Loucy (cell line): ENCODE results near the gene PTPRZ1.

Source experiments
- H2AFZ ChIP-seq: fragments of 200-600 bp; sonication (generic); 2 replicates; pipeline ENCODE4 v1.6.0; 2016; ENCODE audit warnings: antibody characterized with exemption, mild to moderate bottlenecking, low read length, moderate library complexity
- H3F3A ChIP-seq: fragments of 200-600 bp; 2 replicates; pipeline ENCODE4 v1.6.0; 2016; ENCODE audit warnings: antibody characterized with exemption, low read depth, mild to moderate bottlenecking
- H3K27me3 ChIP-seq: fragments of 200-600 bp; sonication (generic); 2 replicates; pipeline ENCODE4 v1.6.1; 2014; ENCODE audit warnings: low read length, mild to moderate bottlenecking; ENCODE audit not compliant: insufficient read depth, poor library complexity, severe bottlenecking
- H3K36me3 ChIP-seq: fragments of 200-600 bp; sonication (generic); 2 replicates; pipeline ENCODE4 v1.6.1; 2016; ENCODE audit warnings: low read length; ENCODE audit not compliant: insufficient read depth
- H3K4me1 ChIP-seq: fragments of 200-600 bp; sonication (generic); 2 replicates; pipeline ENCODE4 v1.5.1; 2014; ENCODE audit warnings: low read length, mild to moderate bottlenecking; ENCODE audit not compliant: insufficient read depth, poor library complexity, severe bottlenecking
- H3K4me2 ChIP-seq: fragments of 200-600 bp; sonication (generic); 2 replicates; pipeline ENCODE4 v1.6.0; 2014; ENCODE audit warnings: antibody characterized with exemption, low read length, low read depth, mild to moderate bottlenecking; ENCODE audit not compliant: poor library complexity, severe bottlenecking
- H3K4me3 ChIP-seq: fragments of 200-600 bp; sonication (generic); 2 replicates; pipeline ENCODE4 v1.5.1; 2014; ENCODE audit warnings: low read length, mild to moderate bottlenecking, mixed read lengths; ENCODE audit not compliant: poor library complexity, severe bottlenecking
- H3K79me2 ChIP-seq: fragments of 200-600 bp; sonication (generic); 2 replicates; pipeline ENCODE4 v1.6.1; 2014; ENCODE audit warnings: low read length; ENCODE audit not compliant: insufficient read depth
- H3K9ac ChIP-seq: fragments of 200-600 bp; sonication (generic); 2 replicates; pipeline ENCODE4 v1.6.0; 2014; ENCODE audit warnings: mild to moderate bottlenecking, low read depth, low read length, moderate library complexity; ENCODE audit not compliant: poor library complexity, severe bottlenecking
- H3K9me2 ChIP-seq: fragments of 200-600 bp; sonication (generic); replicated peaks from 2 replicates; pipeline ENCODE4 v1.6.1; 2016; ENCODE audit warnings: low read depth, low read length, mixed read lengths
- H3K9me3 ChIP-seq: fragments of 200-600 bp; sonication (generic); 2 replicates; pipeline ENCODE4 v1.6.1; 2014; ENCODE audit warnings: mild to moderate bottlenecking, antibody characterized with exemption, low read length, low read depth; ENCODE audit not compliant: insufficient read depth
- H4K20me1 ChIP-seq: fragments of 200-600 bp; sonication (generic); 2 replicates; pipeline ENCODE4 v1.6.0; 2014; ENCODE audit warnings: antibody characterized with exemption, low read length, mild to moderate bottlenecking; ENCODE audit not compliant: insufficient read depth, poor library complexity, severe bottlenecking
- CTCF ChIP-seq: fragments of 200-600 bp; sonication (generic); conservative IDR thresholded peaks from 2 replicates; pipeline ENCODE4 v1.5.1; 2014; ENCODE audit warnings: mild to moderate bottlenecking, antibody characterized with exemption, low read length
- EZH2phosphoT487 ChIP-seq: fragments of 200-600 bp; IDR thresholded peaks from 2 replicates; pipeline ENCODE4 v1.6.1; 2018; ENCODE audit warnings: antibody characterized with exemption, mild to moderate bottlenecking, moderate library complexity, borderline replicate concordance

PTPRZ1 gene

DNA sequence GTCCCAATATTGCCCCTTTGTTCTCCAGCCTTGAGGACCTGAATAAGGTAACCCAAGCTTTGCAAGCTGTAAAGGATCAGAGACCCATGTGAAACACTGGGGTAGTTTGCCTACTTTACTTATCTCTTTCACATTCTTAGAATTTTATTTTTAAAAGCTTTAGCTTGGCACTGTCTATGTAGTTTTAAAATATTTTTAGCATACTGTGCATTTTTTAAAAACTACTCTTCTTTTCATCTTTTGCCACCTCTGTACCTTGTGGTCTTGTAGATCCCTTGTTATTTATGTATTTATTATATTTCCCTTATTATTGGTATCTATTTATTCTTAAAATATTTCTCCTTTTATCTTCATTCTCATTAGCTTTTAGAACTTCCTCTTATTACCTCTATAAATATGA is 12.0 kb upstream of the PTPRZ1 start:
- Histone ChIP-seq H4K20me1 (no peaks in the 10 kb centered on the region), H3K9ac (no peak overlapping the region), H3K36me3 (no peaks in the 10 kb centered on the region), H3K4me3 (no peak overlapping the region), H3F3A (no peaks in the 10 kb centered on the region), H3K79me2 (no peaks in the 10 kb centered on the region), H2AFZ (no peak overlapping the region), H3K9me3 (no peaks in the 10 kb centered on the region), H3K9me2 (no peaks in the 10 kb centered on the region), H3K4me1 (no peaks in the 10 kb centered on the region), H3K27me3 (no peaks in the 10 kb centered on the region), H3K4me2 (no peak overlapping the region)
- TF ChIP-seq EZH2phosphoT487, result no peak
- no peak for TF ChIP-seq CTCF

- Histone ChIP-seq H3K4me2 (no peak overlapping the region), H3K9me2 (no peaks in the 10 kb centered on the region), H3K4me3 (no peak overlapping the region), H3K9ac (no peak overlapping the region), H4K20me1 (no peaks in the 10 kb centered on the region), H3K79me2 (no peaks in the 10 kb centered on the region), H3F3A (no peaks in the 10 kb centered on the region), H2AFZ (no peak overlapping the region), H3K27me3 (no peaks in the 10 kb centered on the region), H3K4me1 (no peaks in the 10 kb centered on the region), H3K9me3 (no peaks in the 10 kb centered on the region), H3K36me3 (no peaks in the 10 kb centered on the region)
- TF ChIP-seq CTCF (no peak), EZH2phosphoT487 (no peak)
Observed at GRCh38 chr7:121862591-121862990, 10.4 kb upstream of the PTPRZ1 start.

DNA sequence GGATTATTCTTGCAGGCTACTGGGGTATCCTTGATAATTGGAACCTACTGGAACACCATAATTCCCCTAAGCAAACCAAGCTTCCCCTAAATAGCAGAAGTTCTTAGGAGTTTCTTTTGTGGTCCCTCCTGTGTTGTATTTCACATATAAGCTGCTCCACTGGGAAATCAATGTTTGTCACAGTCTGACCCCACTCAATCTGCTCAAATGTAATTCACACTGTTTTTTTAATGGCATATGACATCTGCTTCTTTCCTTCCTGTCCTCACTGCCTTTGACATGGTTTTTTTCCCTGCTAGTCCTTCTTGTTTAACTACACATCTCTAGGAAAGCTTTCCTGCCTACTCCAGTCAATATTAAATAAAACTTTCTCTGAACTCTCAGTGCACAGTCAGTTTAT is 1.8 kb upstream of the PTPRZ1 start:
- Histone ChIP-seq H3K79me2 (no peaks in the 10 kb centered on the region), H3K4me1 (no peaks in the 10 kb centered on the region)

More for the DNA sequence above, 1.8 kb upstream of the PTPRZ1 start:
- no peaks in the 10 kb centered on the region for H3F3A ChIP-seq
- no peaks in the 10 kb centered on the region for H3K9me3 ChIP-seq
- no peak overlapping the region for H3K4me3 ChIP-seq
- H3K9me2 ChIP-seq, result no peaks in the 10 kb centered on the region
- H2AFZ ChIP-seq, result no peak overlapping the region
- H4K20me1 ChIP-seq, result no peaks in the 10 kb centered on the region
- no peaks in the 10 kb centered on the region for H3K36me3 ChIP-seq
- H3K4me2 ChIP-seq, result no peak overlapping the region
- H3K27me3 ChIP-seq, result no peaks in the 10 kb centered on the region
- no peak overlapping the region for H3K9ac ChIP-seq
- TF ChIP-seq CTCF (no peak), EZH2phosphoT487 (no peak)
